ENCODE measurements around the gene TTC9B.
"Not testable (repeated sequence)": the region's sequence is repeated elsewhere in the genome, so short reads cannot be mapped to it uniquely, and the experiment has no call there.

TTC9B gene

GRCh38 chr19:40174092-40174491 lies 44.1 kb downstream of the TTC9B start:
- TF ChIP-seq ZFX (IDR thresholded peaks at IDR 0.05) (no peak), CTCF (conservative IDR thresholded peaks at IDR 0.05) (no peak)
- no peak overlapping the region for H3K27ac ChIP-seq

- not testable (repeated sequence) for H3K27ac ChIP-seq
Observed at GRCh38 chr19:40171293-40171692, 46.9 kb downstream of the TTC9B start.

- H3K27ac ChIP-seq, result not testable (repeated sequence)
Observed at GRCh38 chr19:40170303-40170989, 47.7 kb downstream of the TTC9B start.

- not testable (repeated sequence) for H3K27ac ChIP-seq
Observed at GRCh38 chr19:40169482-40170302, 48.5 kb downstream of the TTC9B start.
